Muscle of leg (tissue), 11 donors: ENCODE measurements around the gene SYPL2. TPM values are rescaled to one million over a fixed set of nuclear protein-coding genes. Genes with fewer than 3 reads are reported as not detected.

ENCODE experiments used
- DNase-seq: peaks from one replicate; pipeline ENCODE4 v3.0.0; 2013
- H3K27ac ChIP-seq: one replicate; pipeline ENCODE4 v1.5.1; 2013; ENCODE audit warnings: mild to moderate bottlenecking, low read length, control low read depth
- H3K27me3 ChIP-seq: one replicate; pipeline ENCODE4 v1.6.1; 2013; ENCODE audit warnings: low read length; ENCODE audit not compliant: control insufficient read depth, insufficient read depth
- H3K36me3 ChIP-seq: one replicate; pipeline ENCODE4 v1.6.1; 2013; ENCODE audit warnings: low read length; ENCODE audit not compliant: control insufficient read depth, insufficient read depth
- H3K4me1 ChIP-seq: one replicate; pipeline ENCODE4 v1.6.1; 2013; ENCODE audit warnings: low read length; ENCODE audit not compliant: control insufficient read depth, insufficient read depth
- H3K4me3 ChIP-seq: one replicate; pipeline ENCODE4 v1.5.1; 2013; ENCODE audit warnings: low read length, control low read depth
- H3K9me3 ChIP-seq: replicated peaks from 2 replicates; pipeline ENCODE4 v1.6.1; 2013; ENCODE audit warnings: low read depth, low read length; ENCODE audit not compliant: control insufficient read depth
- WGBS: methylation state at CpG from one replicate; pipeline ENCODE4 v1.1.5; 2013; ENCODE audit warnings: missing lambda C conversion rate; ENCODE audit not compliant: insufficient coverage; 5-methylcytosine and 5-hydroxymethylcytosine counted together
- polyA plus RNA-seq, 8 donors: library from polyadenylated mRNA; unstranded; fragments of 120-200 nt; gene quantifications; one replicate each; pipeline versions ENCODE4 v1.2.1 to v1.2.3, GENCODE V29; 2013; ENCODE audit warnings: inconsistent platforms in 1 of 8, low replicate concordance in 1 of 8; ENCODE audit not compliant: insufficient read length in 8 of 8, insufficient read depth in 1 of 8
- total RNA-seq: library from RNA; stranded (reverse); fragments of 120-200 nt; gene quantifications from one replicate; pipeline ENCODE4 v1.2.4, GENCODE V29; 2013

Gene SYPL2
- total and polyA plus RNA-seq, 9 donors: 57.3 to 258 (median 195) TPM

DNA sequence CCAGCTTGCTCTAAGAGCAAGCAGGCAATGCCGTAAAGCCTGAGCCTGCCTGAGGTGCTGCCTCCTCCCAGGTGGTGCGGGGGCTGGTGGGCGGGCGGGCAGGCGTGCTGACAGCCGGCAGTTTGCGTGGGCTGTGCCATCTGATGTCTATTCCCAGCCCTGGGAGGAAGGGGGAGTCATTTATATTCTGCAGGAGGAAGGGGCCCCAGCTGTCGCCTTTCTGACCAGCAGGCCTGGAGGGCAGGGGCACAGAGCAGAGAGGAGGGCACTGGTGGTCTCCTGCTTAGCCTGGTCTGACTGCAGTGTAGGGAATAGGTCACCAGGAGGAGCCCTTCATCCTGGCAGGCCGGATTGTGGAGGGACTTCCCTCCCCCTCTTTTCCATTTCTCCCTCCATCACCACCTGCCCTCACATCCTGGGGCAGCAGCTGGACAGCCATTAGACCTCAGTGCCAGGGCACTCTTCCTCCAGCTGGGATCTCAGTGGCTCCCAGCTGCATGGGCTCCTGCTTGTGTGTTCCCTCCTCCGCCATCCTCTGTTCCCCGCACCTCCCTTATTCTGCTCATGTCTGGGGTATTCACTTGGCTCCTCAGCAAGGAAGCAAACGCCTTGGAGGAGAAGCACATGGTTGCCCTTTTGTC is 31.9 kb downstream of the SYPL2 start:
- Histone ChIP-seq H3K36me3 (peaks cover 48% of the 10 kb centered on the region), H3K9me3 (no peaks in the 10 kb centered on the region), H3K27me3 (no peaks in the 10 kb centered on the region), H3K4me1 (peaks cover 51% of the 10 kb centered on the region), H3K27ac (peak overlapping the region; percentile 63), H3K4me3 (no peak overlapping the region)
- peak; percentile 84 for DNase-seq
- 55% methylated on average over 9 of the region's 12 CpGs for WGBS

DNA sequence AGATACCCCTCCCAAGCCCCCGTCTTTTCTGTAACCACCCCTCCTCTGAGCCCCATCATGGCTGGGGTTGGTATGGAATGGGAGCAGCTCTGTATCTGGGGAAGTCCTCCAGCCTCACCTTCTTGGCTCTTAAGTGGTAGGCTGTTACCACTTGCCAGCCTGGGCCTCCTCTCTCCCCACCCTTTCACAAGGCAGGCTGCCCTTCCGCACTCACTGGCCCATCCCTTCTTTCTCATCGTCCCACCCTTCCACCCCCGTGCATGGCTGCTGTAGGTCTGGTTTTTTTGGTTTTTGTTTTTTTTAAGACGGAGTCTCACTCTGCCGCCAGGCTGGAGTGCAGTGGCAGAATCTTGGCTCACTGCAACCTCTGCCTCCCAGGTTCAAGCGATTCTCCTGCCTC is 32.7 kb downstream of the SYPL2 start:
- peaks cover 46% of the 10 kb centered on the region for H3K4me1 ChIP-seq
- no peak overlapping the region for H3K4me3 ChIP-seq
- peaks cover 48% of the 10 kb centered on the region for H3K36me3 ChIP-seq
- no peak for DNase-seq
- H3K27me3 ChIP-seq: no peaks in the 10 kb centered on the region
- WGBS: no CpG with 5 or more reads among the region's 7 CpGs
- no peak overlapping the region for H3K27ac ChIP-seq
- H3K9me3 ChIP-seq: no peaks in the 10 kb centered on the region

DNA sequence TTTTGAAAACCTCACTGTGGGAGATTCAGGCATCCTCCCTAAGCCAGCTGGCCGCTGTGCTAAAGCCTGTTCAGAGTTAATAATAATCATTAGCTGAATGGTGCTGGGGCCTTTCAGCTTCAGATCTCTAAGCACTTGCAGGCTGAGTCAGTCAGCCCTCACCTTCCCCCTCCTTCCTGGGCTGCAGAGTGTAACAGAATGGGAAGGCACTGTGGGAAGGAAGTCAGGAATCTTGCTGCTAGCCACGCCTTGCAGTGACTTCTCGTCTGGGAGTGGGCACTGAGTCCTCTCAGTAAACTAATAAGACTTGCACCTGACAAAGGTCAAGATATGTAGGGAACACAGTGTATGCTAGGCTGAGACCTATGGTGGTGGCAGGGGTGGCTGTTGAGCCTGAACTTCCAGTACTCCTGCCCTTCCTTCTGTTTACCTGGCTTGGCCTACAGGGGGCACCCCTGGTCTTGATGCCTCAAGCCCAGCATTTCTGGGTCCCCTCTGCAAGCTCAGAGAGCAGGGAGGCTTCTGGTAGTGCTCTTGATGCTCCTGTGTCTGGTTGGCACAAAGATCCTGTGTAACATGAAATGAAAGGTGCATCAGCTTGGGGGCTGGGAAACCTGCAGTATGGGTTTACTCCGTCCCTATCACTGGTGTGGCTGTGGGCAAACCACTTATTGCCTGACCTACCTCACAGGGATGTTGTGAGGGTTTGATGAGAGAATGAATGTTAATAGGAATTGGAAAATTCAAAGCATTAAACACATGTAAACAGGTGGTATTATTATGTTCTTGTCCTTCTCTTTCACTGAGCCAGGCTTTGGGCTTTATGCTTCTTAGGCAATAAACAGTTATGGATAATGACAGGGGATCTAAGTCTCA is 33.6 kb downstream of the SYPL2 start:
- Histone ChIP-seq H3K27ac (no peak overlapping the region), H3K9me3 (no peaks in the 10 kb centered on the region), H3K4me3 (no peak overlapping the region), H3K4me1 (peaks cover 40% of the 10 kb centered on the region), H3K36me3 (peaks cover 48% of the 10 kb centered on the region), H3K27me3 (no peaks in the 10 kb centered on the region)
- no CpG with 5 or more reads among the region's 4 CpGs for WGBS
- DNase-seq: no peak

DNA sequence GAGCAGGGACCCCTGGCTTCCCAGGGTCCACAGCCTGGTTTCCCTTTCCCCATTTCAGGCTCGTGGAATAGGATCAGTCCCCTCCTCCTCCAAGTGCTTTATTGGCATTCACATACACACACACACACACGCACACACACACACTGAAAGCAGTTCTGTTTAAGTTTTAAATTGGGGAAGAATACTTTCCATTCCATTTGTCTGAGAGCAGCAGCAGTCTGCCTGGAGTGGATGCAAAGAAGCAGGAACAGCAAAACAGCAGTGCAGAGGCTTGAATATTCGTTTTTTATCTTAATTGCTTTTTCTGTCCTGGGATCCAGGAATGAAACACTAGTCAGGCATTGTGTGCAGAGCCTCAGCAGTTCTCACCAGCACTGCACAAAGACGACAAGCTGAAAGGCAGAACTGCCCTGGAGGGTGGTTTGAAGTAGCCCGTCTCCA is 34.6 kb downstream of the SYPL2 start:
- 63% methylated on average over 2 of the region's 5 CpGs for WGBS
- H3K27me3 ChIP-seq: no peaks in the 10 kb centered on the region
- peaks cover 42% of the 10 kb centered on the region for H3K36me3 ChIP-seq

DNA sequence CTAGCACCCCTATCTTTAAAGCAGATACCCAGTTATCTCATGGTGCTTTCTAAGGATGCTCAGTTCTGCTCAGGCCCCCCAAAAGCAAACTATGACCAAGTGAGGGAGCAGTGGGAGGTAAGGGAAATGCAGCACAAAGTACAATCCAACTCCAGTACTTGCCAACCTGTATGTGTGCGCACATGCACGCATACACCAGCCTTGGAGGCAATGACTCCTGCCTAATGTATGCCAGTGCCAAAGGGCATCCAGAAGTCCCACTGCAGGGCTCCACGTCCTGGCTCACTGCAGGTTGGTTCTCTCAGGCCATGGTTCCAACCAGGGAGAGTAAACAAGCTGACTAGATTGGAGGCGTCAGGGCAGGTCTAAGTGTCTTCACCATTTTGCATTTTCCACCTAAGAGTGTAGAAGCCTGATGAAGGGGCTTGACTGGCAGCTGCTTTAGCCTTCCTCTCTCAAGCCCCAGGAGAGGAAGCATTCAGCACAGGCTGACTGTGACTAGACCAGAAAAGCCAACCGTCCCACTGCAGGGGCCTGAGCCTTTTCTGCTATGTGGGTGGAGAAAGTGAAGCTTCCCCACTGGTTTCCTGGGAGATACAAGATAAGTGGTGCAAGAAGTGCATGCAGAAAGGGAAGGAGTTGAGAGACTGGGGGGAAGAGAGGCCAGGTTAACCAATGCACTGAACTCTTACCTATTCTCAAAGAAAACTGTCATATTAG is 35.5 kb downstream of the SYPL2 start:
- 82% methylated on average over 4 of the region's 5 CpGs for WGBS
- no peaks in the 10 kb centered on the region for H3K9me3 ChIP-seq
- peaks cover 35% of the 10 kb centered on the region for H3K4me1 ChIP-seq
- no peaks in the 10 kb centered on the region for H3K27me3 ChIP-seq
- no peak for DNase-seq
- no peak overlapping the region for H3K27ac ChIP-seq
- no peak overlapping the region for H3K4me3 ChIP-seq
- H3K36me3 ChIP-seq: peaks cover 36% of the 10 kb centered on the region

More for the DNA sequence above, 34.6 kb downstream of the SYPL2 start:
- Histone ChIP-seq H3K9me3 (no peaks in the 10 kb centered on the region), H3K4me1 (peaks cover 36% of the 10 kb centered on the region), H3K27ac (no peak overlapping the region), H3K4me3 (no peak overlapping the region)
- peak; percentile 44 for DNase-seq

DNA sequence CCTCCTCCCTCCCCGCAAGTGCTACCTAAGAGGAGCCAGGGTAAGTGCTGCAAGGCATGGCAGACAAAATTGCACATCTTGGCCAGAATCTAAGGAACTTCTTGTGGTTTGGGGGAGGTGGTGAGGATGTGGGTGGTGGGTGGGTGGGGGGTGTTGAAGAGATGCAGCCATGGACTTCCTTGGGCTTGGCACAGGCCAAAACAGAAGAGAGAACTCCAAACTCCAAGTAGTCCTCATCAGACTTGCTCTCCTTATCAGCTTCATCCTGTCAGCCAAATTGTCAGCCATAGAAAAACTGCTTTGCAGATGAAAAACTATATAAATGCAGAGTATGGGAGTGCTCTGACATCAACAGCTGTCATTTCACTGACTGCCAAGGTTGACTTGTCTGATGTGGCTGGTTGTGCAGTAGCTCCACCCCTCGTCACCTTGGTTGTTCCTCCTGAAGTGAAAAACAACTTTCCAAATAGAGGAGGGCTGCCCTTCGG is 36.1 kb downstream of the SYPL2 start:
- H3K27me3 ChIP-seq: no peaks in the 10 kb centered on the region
- no peak overlapping the region for H3K27ac ChIP-seq
- H3K4me1 ChIP-seq: peaks cover 31% of the 10 kb centered on the region
- peaks cover 36% of the 10 kb centered on the region for H3K36me3 ChIP-seq
- 80% methylated on average over 1 of the region's 3 CpGs for WGBS
- H3K9me3 ChIP-seq: no peaks in the 10 kb centered on the region
- no peak overlapping the region for H3K4me3 ChIP-seq
- no peak for DNase-seq

DNA sequence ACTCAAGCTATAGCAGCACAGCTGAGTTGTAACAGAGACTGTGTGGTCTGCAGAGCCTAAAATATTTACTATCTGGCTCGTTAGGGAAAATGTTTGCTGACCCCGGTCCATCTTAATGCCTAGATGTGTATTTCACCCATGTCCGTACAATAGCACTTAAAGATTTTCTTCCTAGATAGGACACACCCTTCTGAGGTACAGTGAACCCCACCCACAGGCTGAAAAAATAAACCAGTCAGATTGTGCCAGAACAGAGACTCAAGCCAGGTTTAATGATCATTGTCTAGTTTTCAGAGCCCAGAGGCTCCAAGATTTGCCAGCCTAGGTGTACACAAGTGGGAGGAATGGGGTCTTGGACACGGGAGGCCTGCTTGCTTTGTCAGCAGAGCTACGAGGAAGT is 37.6 kb downstream of the SYPL2 start:
- Histone ChIP-seq H3K4me3 (no peak overlapping the region), H3K36me3 (peaks cover 38% of the 10 kb centered on the region), H3K27me3 (no peaks in the 10 kb centered on the region), H3K27ac (no peak overlapping the region), H3K9me3 (no peaks in the 10 kb centered on the region), H3K4me1 (peaks cover 30% of the 10 kb centered on the region)
- DNase-seq: no peak
- 81% methylated on average over 2 of the region's 5 CpGs for WGBS

DNA sequence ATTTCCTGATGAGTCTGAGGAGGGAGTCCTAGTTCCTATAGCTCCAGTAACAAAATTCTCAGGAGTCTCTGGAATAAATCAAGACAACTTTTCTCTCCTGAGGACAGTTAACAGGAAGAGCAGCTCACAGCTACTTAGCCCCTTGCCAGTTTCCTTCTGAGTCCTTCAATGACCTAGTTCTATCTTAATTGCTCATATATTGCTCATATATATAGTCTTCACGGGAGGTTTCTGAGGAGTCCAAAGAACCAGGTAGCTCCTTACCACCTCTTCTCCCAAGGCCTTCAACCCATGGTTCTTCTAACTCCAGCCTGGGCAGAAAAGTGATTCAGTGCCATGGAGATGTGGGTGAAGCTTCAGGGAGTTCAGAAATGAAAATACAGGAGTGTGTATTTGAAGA is 38.6 kb downstream of the SYPL2 start:
- no peaks in the 10 kb centered on the region for H3K27me3 ChIP-seq
- H3K4me3 ChIP-seq: no peak overlapping the region
- no peaks in the 10 kb centered on the region for H3K9me3 ChIP-seq
- peaks cover 27% of the 10 kb centered on the region for H3K4me1 ChIP-seq
- DNase-seq: no peak
- H3K27ac ChIP-seq: no peak overlapping the region
- no CpG with 5 or more reads among the region's 1 CpG for WGBS
- peaks cover 35% of the 10 kb centered on the region for H3K36me3 ChIP-seq

DNA sequence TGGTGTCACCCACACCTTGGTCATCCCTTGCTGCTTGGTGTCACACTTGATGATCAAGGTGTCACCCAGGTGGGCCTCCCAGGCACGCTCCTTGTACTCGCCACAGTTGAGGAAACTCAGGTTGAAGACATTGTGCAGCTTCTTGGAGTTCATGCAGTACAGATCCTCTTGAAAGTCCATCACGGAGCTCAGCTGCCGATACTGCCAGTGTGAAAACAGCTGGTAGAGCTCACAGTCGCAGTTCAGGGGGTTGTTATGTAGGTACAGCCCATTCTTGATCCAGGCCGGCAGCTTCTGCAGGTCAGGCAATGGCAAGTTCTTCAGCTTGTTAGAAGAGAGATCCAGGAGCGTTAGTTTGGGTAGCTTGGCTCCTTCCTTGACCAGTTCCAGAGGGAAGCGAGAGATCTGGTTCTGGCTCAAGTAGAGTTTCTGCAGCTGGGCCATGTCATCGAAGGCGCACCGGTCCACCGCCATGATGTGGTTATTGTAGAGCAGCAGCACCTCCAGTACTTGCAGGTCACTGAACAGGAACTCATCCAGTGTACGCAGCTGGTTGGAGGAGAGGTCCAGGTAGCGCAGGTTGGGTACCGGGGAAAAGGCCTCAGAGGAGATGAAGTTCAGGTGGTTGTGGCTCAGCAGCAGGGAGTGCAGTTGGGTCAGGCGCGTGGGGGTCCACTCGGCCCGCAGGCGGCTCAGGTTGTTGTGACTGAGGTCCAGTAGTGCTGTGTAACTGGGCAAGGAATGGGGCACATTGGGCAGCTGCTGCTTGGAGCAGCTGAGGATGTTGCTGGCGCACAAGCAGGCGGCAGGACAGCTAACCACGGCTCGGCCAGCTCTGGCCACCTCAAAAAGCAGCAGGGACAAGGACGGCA is 41.9 kb downstream of the SYPL2 start:
- Histone ChIP-seq H3K27ac (no peak overlapping the region), H3K9me3 (no peaks in the 10 kb centered on the region), H3K27me3 (no peaks in the 10 kb centered on the region), H3K4me1 (peaks cover 22% of the 10 kb centered on the region), H3K36me3 (peaks cover 15% of the 10 kb centered on the region), H3K4me3 (no peak overlapping the region)
- WGBS: 84% methylated on average over 24 of the region's 25 CpGs
- no peak for DNase-seq
